ENCODE data around the gene CRIM1.

Gene CRIM1

DNA sequence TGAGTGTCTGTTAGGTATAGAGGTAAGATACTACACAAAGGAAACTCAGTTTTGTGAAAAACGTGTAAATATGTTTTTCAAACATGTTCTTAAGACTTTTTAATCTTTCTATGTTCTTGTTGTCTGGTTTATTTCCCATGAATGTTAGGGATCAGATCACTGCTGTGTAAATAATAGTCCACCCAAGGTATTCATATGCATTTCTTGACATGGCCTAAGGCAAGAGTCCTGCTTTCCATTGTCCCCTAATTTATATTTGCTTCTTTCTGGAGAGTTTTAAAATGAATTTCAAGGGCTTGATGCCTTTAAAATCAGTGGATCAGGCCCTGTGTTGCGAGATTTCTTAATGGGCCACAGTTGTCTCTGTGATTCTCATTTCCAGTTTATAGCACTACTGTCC lies 28.9 kb downstream of the CRIM1 start:
- DNase-seq = no peak
- H3K27me3 Mint-ChIP-seq (ENCODE audit: low read depth, poor library complexity) = peaks cover 2% of the 10 kb centered on the region
- TF ChIP-seq, protein P1, sequence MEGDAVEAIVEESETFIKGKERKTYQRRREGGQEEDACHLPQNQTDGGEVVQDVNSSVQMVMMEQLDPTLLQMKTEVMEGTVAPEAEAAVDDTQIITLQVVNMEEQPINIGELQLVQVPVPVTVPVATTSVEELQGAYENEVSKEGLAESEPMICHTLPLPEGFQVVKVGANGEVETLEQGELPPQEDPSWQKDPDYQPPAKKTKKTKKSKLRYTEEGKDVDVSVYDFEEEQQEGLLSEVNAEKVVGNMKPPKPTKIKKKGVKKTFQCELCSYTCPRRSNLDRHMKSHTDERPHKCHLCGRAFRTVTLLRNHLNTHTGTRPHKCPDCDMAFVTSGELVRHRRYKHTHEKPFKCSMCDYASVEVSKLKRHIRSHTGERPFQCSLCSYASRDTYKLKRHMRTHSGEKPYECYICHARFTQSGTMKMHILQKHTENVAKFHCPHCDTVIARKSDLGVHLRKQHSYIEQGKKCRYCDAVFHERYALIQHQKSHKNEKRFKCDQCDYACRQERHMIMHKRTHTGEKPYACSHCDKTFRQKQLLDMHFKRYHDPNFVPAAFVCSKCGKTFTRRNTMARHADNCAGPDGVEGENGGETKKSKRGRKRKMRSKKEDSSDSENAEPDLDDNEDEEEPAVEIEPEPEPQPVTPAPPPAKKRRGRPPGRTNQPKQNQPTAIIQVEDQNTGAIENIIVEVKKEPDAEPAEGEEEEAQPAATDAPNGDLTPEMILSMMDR (IDR thresholded peaks at IDR 0.05) = no peak
- H3K4me3 Mint-ChIP-seq = no peak overlapping the region
- no peaks in the 10 kb centered on the region for H3K9me3 Mint-ChIP-seq
- peaks cover 46% of the 10 kb centered on the region for H3K4me1 Mint-ChIP-seq
- peaks cover 5% of the 10 kb centered on the region for H3K36me3 Mint-ChIP-seq (ENCODE audit: low read depth)
- H3K27ac Mint-ChIP-seq = no peak overlapping the region

DNA sequence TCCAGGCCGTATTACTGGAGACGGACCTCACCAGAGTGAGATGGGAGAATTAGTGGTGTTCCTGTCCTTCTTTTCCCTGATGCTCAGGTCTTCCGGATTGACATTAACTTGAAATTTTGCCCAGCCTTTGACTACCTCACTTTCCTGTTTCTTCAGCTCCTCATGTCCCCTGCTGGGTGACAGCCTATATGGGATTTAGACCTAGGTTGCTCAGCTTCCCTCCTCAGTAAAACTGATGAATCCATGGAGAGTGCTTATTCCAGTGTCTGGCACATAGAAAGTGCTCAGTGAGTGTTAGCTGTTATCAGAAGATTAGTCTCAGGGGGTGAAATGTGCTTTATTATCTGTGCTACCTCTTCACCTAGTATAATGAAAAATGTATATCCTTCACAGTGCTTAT lies 30.0 kb downstream of the CRIM1 start:
- H3K36me3 Mint-ChIP-seq (ENCODE audit: low read depth) = peaks cover 8% of the 10 kb centered on the region
- peaks cover 2% of the 10 kb centered on the region for H3K27me3 Mint-ChIP-seq (ENCODE audit: low read depth, poor library complexity)
- peaks cover 34% of the 10 kb centered on the region for H3K4me1 Mint-ChIP-seq
- no peak for DNase-seq
- TF ChIP-seq, protein P1 (IDR thresholded peaks at IDR 0.05) = no peak
- no peaks in the 10 kb centered on the region for H3K9me3 Mint-ChIP-seq
- H3K4me3 Mint-ChIP-seq = no peak overlapping the region
- no peak overlapping the region for H3K27ac Mint-ChIP-seq

DNA sequence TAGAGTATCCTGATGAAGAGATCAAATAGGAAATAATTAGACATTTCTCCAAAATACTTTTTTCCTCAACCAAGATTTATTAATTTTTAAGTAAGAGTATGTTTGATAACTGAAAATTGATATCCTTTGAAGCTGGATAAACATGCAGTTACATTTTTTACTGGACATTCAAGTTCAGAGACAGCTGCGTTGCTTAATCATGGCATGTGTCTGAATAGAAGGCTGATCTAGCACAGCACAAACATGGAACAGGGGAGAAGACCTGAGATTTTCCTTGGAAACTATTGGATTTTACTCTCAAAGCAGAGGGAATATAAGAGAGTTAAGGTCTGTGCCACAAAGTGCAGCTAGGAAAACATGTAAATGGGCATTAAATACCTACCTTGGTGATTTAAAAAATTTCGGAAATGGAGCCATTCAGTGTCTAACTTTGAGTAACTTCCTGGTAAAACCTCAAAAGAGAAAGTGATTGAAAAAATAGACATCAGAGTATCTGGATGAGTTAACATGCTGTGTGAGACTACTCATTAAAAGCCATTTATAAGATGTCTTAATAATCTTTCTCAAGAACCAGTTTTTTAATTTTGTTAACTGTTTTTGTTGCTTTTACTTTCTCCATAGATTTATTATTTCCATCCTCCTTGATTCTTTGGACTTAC lies 31.8 kb downstream of the CRIM1 start:
- Mint-ChIP-seq H3K4me1 (peaks cover 19% of the 10 kb centered on the region), H3K27me3 (ENCODE audit: low read depth, poor library complexity) (peaks cover 2% of the 10 kb centered on the region), H3K36me3 (ENCODE audit: low read depth) (peaks cover 8% of the 10 kb centered on the region), H3K4me3 (no peak overlapping the region), H3K27ac (no peak overlapping the region), H3K9me3 (no peaks in the 10 kb centered on the region)
- TF ChIP-seq, protein P1 (IDR thresholded peaks at IDR 0.05) = no peak
- no peak for DNase-seq

DNA sequence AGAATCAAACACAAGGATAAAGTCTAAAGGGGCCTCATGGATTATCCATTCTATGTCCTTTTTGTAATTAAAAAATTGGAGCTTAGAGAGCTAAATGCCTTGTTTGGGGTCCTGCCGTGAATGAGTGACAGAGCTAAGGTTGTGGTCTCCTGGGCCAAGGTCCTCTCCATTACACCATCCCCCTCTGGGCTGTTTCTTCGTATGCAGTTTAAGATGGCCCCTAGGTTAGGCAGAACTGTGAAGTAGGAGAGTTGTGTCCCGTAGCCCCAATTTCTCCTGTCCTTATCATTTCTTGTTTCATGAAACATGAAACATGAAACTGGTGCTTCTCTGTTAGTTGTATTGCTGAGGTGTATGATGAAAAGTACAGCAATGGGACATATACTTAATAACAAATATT lies 32.9 kb downstream of the CRIM1 start:
- TF ChIP-seq, protein P1 (IDR thresholded peaks at IDR 0.05) = no peak
- Mint-ChIP-seq H3K27me3 (ENCODE audit: low read depth, poor library complexity) (peaks cover 2% of the 10 kb centered on the region), H3K36me3 (ENCODE audit: low read depth) (peaks cover 8% of the 10 kb centered on the region), H3K4me1 (peaks cover 23% of the 10 kb centered on the region), H3K4me3 (no peak overlapping the region), H3K9me3 (no peaks in the 10 kb centered on the region), H3K27ac (no peak overlapping the region)
- no peak for DNase-seq

DNA sequence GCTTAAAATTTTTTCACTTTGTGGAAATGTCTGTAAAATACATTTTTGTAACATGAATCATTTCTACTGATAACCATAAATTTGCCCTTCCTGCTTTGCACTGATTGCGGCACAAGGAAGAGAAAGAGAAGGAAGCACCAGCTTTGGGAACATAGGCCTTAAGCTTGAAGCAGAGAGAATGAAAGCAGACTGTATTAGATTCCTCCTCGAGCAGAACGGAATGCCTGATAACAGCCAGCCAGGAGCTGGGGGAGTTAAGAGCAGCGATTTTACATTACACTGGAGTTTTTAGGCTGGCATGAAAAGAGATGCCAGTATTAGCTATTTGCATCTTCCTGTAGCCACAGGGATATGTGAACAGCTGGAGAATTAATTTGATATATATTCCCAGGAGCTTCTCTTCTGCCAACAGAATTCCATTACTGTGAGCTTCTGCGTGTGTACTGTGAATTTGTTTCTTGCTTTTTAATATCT lies 33.5 kb downstream of the CRIM1 start:
- Mint-ChIP-seq H3K4me1 (peaks cover 22% of the 10 kb centered on the region), H3K27ac (no peak overlapping the region), H3K9me3 (no peaks in the 10 kb centered on the region), H3K36me3 (ENCODE audit: low read depth) (peaks cover 8% of the 10 kb centered on the region), H3K4me3 (no peak overlapping the region), H3K27me3 (ENCODE audit: low read depth, poor library complexity) (peaks cover 2% of the 10 kb centered on the region)
- no peak for DNase-seq
- TF ChIP-seq, protein P1 (IDR thresholded peaks at IDR 0.05) = no peak

DNA sequence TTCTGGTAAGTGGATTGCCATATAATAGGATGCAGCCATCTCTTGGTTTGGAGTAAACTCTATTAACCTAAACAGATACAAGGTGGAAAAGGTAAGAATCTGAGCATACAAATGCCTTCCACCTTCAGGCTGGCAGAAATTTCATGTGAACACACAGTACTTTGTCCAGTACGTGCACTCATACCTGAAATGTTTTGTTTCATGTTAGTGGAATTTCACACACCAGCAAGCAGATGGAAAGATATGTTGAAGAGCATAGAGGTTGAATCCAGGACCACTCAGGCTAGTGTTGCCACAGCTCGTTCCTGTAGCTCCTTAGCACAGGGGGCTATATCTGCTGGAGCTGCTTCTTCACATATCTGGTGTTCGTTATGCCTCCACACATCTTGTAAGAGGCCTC lies 34.0 kb downstream of the CRIM1 start:
- H3K4me3 Mint-ChIP-seq = no peak overlapping the region
- no peaks in the 10 kb centered on the region for H3K9me3 Mint-ChIP-seq
- H3K36me3 Mint-ChIP-seq (ENCODE audit: low read depth) = peaks cover 8% of the 10 kb centered on the region
- TF ChIP-seq, protein P1 (IDR thresholded peaks at IDR 0.05) = no peak
- peaks cover 17% of the 10 kb centered on the region for H3K4me1 Mint-ChIP-seq
- peaks cover under 1% of the 10 kb centered on the region for H3K27me3 Mint-ChIP-seq (ENCODE audit: low read depth, poor library complexity)
- no peak for DNase-seq
- no peak overlapping the region for H3K27ac Mint-ChIP-seq
